ENCODE results near the gene RGP1. TPM values are rescaled to one million over a fixed set of nuclear protein-coding genes. Genes with fewer than 3 reads are reported as not detected.
A peak's percentile ranks its signal among the peaks of the same experiment; 100 is the strongest.

RGP1 gene
- polyA plus RNA-seq, 1 donor (not counting 4 experiments of a cell fraction or from before 2014, with no cell fraction given): 18.3 TPM

- H3K9ac ChIP-seq (ENCODE audit: control insufficient read depth, extremely low read depth, insufficient read depth, low read length): no peak overlapping the region
- H3K27me3 ChIP-seq (ENCODE audit: control insufficient read depth, extremely low read depth, insufficient read depth, low read length): no peaks in the 10 kb centered on the region
- H3K4me3 ChIP-seq (ENCODE audit: control insufficient read depth in 2 of 3, extremely low read depth in 1 of 3, insufficient read depth in 2 of 3, low read depth in 1 of 3, low read length in 3 of 3): no peak overlapping the region
- no peaks in the 10 kb centered on the region for H3K9me1 ChIP-seq (ENCODE audit: control insufficient read depth, extremely low read depth, insufficient read depth, low read length)
- peaks cover 11% of the 10 kb centered on the region for H3K4me1 ChIP-seq (ENCODE audit: control insufficient read depth, extremely low read depth, insufficient read depth, low read length)
- peaks cover 7% of the 10 kb centered on the region for H3K79me2 ChIP-seq (ENCODE audit: control insufficient read depth, insufficient read depth, low read length)
- dilution Hi-C loops (cut with MboI; ENCODE audit: extremely low pct_ligation_motif_present, low sequenced_read_pairs): no loop called here
- H2AFZ ChIP-seq (ENCODE audit: control insufficient read depth, low read length): no peak overlapping the region
- H3K27ac ChIP-seq (ENCODE audit: control insufficient read depth, insufficient read depth, low read length): no peak overlapping the region
- H3K4me2 ChIP-seq (ENCODE audit: control insufficient read depth, extremely low read depth, insufficient read depth, low read depth, low read length): no peak overlapping the region
- no peaks in the 10 kb centered on the region for H3K9me3 ChIP-seq (ENCODE audit: control insufficient read depth, low read depth, low read length)
- TF ChIP-seq EZH2 (IDR thresholded peaks at IDR 0.05; ENCODE audit: low read length): no peak
- TF ChIP-seq, protein P1, sequence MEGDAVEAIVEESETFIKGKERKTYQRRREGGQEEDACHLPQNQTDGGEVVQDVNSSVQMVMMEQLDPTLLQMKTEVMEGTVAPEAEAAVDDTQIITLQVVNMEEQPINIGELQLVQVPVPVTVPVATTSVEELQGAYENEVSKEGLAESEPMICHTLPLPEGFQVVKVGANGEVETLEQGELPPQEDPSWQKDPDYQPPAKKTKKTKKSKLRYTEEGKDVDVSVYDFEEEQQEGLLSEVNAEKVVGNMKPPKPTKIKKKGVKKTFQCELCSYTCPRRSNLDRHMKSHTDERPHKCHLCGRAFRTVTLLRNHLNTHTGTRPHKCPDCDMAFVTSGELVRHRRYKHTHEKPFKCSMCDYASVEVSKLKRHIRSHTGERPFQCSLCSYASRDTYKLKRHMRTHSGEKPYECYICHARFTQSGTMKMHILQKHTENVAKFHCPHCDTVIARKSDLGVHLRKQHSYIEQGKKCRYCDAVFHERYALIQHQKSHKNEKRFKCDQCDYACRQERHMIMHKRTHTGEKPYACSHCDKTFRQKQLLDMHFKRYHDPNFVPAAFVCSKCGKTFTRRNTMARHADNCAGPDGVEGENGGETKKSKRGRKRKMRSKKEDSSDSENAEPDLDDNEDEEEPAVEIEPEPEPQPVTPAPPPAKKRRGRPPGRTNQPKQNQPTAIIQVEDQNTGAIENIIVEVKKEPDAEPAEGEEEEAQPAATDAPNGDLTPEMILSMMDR (optimal IDR thresholded peaks at IDR 0.05 in 1 of 3, IDR thresholded peaks at IDR 0.05 in 1 of 3, conservative IDR thresholded peaks at IDR 0.05 in 1 of 3; ENCODE audit: extremely low read depth in 1 of 3, insufficient read depth in 2 of 3, low read length in 3 of 3): peak; percentile 84 to 89 (median 84)
- H4K20me1 ChIP-seq (ENCODE audit: control insufficient read depth, extremely low read depth, insufficient read depth, low read length): no peaks in the 10 kb centered on the region
- peaks cover 40 to 50% of the 10 kb centered on the region in 2 experiments for H3K36me3 ChIP-seq (ENCODE audit: control insufficient read depth in 2 of 2, extremely low read depth in 1 of 2, insufficient read depth in 2 of 2, low read length in 2 of 2)
- DNase-seq (ENCODE audit: low read depth, low spot score) (no peak), FAIRE-seq (peak; percentile 44)
These were observed 12.9 kb upstream of the RGP1 start for GRCh38 chr9:35736201-35736633.

DNA sequence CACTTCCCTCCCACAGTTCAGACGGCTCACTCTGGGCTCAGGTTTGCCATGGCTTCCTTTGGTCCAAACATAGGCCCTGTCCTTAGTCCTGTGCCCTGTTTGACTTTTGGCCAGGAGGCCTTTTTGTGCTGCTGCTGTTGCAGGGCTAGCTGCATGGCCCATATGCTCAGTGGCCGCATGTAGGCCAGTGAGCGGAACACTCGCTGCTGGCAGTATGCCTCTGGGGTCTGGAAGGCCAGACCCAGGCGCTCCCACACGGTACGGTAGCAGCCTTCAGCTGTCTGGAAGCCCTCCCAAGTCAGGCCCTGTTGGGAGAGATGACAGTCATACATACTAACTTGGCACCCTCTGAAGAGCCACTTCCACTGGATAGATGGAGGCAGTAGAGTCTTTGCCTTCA is 11.9 kb upstream of the RGP1 start:
- no peak for FAIRE-seq
- Histone ChIP-seq H3K4me3 (ENCODE audit: control insufficient read depth in 2 of 3, extremely low read depth in 1 of 3, insufficient read depth in 2 of 3, low read depth in 1 of 3, low read length in 3 of 3) (no peak overlapping the region), H2AFZ (ENCODE audit: control insufficient read depth, low read length) (no peak overlapping the region), H3K36me3 (ENCODE audit: control insufficient read depth in 2 of 2, extremely low read depth in 1 of 2, insufficient read depth in 2 of 2, low read length in 2 of 2) (peaks cover 42 to 54% of the 10 kb centered on the region in 2 experiments), H3K9me1 (ENCODE audit: control insufficient read depth, extremely low read depth, insufficient read depth, low read length) (no peaks in the 10 kb centered on the region), H3K9me3 (ENCODE audit: control insufficient read depth, low read depth, low read length) (no peaks in the 10 kb centered on the region), H3K4me1 (ENCODE audit: control insufficient read depth, extremely low read depth, insufficient read depth, low read length) (peaks cover 11% of the 10 kb centered on the region), H3K27me3 (ENCODE audit: control insufficient read depth, extremely low read depth, insufficient read depth, low read length) (no peaks in the 10 kb centered on the region), H3K79me2 (ENCODE audit: control insufficient read depth, insufficient read depth, low read length) (peaks cover 2% of the 10 kb centered on the region), H4K20me1 (ENCODE audit: control insufficient read depth, extremely low read depth, insufficient read depth, low read length) (no peaks in the 10 kb centered on the region), H3K27ac (ENCODE audit: control insufficient read depth, insufficient read depth, low read length) (no peak overlapping the region), H3K9ac (ENCODE audit: control insufficient read depth, extremely low read depth, insufficient read depth, low read length) (no peak overlapping the region), H3K4me2 (ENCODE audit: control insufficient read depth, extremely low read depth, insufficient read depth, low read depth, low read length) (no peak overlapping the region)
- dilution Hi-C loops (cut with MboI; ENCODE audit: extremely low pct_ligation_motif_present, low sequenced_read_pairs): no loop called here
- no peak for DNase-seq (ENCODE audit: low read depth, low spot score)
- TF ChIP-seq, protein P1 (optimal IDR thresholded peaks at IDR 0.05 in 1 of 3, IDR thresholded peaks at IDR 0.05 in 1 of 3, conservative IDR thresholded peaks at IDR 0.05 in 1 of 3; ENCODE audit: extremely low read depth in 1 of 3, insufficient read depth in 2 of 3, low read length in 3 of 3): no peak
- no peak for TF ChIP-seq EZH2 (IDR thresholded peaks at IDR 0.05; ENCODE audit: low read length)

All from keratinocyte (primary cell).